Measurements from ENCODE around the gene HDAC4.

GRCh38 chr2:239132156-239132709 is 268.6 kb downstream of the HDAC4 start:
- TF ChIP-seq, protein P1, sequence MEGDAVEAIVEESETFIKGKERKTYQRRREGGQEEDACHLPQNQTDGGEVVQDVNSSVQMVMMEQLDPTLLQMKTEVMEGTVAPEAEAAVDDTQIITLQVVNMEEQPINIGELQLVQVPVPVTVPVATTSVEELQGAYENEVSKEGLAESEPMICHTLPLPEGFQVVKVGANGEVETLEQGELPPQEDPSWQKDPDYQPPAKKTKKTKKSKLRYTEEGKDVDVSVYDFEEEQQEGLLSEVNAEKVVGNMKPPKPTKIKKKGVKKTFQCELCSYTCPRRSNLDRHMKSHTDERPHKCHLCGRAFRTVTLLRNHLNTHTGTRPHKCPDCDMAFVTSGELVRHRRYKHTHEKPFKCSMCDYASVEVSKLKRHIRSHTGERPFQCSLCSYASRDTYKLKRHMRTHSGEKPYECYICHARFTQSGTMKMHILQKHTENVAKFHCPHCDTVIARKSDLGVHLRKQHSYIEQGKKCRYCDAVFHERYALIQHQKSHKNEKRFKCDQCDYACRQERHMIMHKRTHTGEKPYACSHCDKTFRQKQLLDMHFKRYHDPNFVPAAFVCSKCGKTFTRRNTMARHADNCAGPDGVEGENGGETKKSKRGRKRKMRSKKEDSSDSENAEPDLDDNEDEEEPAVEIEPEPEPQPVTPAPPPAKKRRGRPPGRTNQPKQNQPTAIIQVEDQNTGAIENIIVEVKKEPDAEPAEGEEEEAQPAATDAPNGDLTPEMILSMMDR (IDR thresholded peaks at IDR 0.05) = no peak
- TF ChIP-seq EP300 (IDR thresholded peaks at IDR 0.05) (no peak), RCOR1 (IDR thresholded peaks at IDR 0.05; ENCODE audit: low read depth, low read length) (no peak), POLR2A (IDR thresholded peaks at IDR 0.05; ENCODE audit: low read length) (no peak)
- TF ChIP-seq, protein P2, sequence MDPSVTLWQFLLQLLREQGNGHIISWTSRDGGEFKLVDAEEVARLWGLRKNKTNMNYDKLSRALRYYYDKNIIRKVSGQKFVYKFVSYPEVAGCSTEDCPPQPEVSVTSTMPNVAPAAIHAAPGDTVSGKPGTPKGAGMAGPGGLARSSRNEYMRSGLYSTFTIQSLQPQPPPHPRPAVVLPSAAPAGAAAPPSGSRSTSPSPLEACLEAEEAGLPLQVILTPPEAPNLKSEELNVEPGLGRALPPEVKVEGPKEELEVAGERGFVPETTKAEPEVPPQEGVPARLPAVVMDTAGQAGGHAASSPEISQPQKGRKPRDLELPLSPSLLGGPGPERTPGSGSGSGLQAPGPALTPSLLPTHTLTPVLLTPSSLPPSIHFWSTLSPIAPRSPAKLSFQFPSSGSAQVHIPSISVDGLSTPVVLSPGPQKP (IDR thresholded peaks at IDR 0.05; ENCODE audit: low read depth, low read length) = no peak

Measured in A549 (cell line).